Lung (tissue), 12 donors: ENCODE data around the gene CCDC89. TPM values are rescaled to one million over a fixed set of nuclear protein-coding genes. Genes with fewer than 3 reads are reported as not detected.

Experiments
- ATAC-seq: fragments of 200-7000 bp; cut with Tn5 transposase; one replicate; pipeline ENCODE4 v1.9.1; 2020; ENCODE audit warnings: moderate number of reproducible peaks; ENCODE audit not compliant: insufficient read depth, low FRiP score
- DNase-seq, 3 donors: peaks; one replicate each; pipeline ENCODE4 v3.0.0-alpha.2; 2013 to 2017
- H3K27ac ChIP-seq, 2 donors: one replicate each; pipeline ENCODE4 v1.5.1; 2013; ENCODE audit warnings: mild to moderate bottlenecking in 2 of 2, moderate library complexity in 2 of 2, control low read depth in 1 of 2, inconsistent platforms in 1 of 2, low read depth in 1 of 2, low read length in 1 of 2
- H3K27me3 ChIP-seq, 3 donors: one replicate each; pipeline ENCODE4 v1.5.1; 2013; ENCODE audit warnings: low read length in 2 of 3; ENCODE audit not compliant: control insufficient read depth in 3 of 3, insufficient read depth in 3 of 3
- H3K36me3 ChIP-seq, 4 donors: one replicate each; pipeline ENCODE4 v1.5.1; 2013; ENCODE audit warnings: low read length in 4 of 4, mild to moderate bottlenecking in 1 of 4, moderate library complexity in 1 of 4; ENCODE audit not compliant: control insufficient read depth in 4 of 4, insufficient read depth in 4 of 4
- H3K4me1 ChIP-seq, 5 donors: one replicate each; pipeline ENCODE4 v1.5.1; 2013; ENCODE audit warnings: low read length in 5 of 5, mild to moderate bottlenecking in 2 of 5, moderate library complexity in 1 of 5; ENCODE audit not compliant: control insufficient read depth in 5 of 5, insufficient read depth in 5 of 5
- H3K4me3 ChIP-seq: one replicate; pipeline ENCODE4 v1.5.1; 2013; ENCODE audit warnings: mild to moderate bottlenecking, control low read depth, moderate library complexity
- H3K9ac ChIP-seq, 2 donors: one replicate each; pipeline ENCODE4 v1.5.1; 2013; ENCODE audit warnings: low read length in 2 of 2, control low read depth in 1 of 2; ENCODE audit not compliant: insufficient read depth in 1 of 2
- H3K9me3 ChIP-seq, 4 donors: one replicate each; pipeline ENCODE4 v1.5.1; 2013; ENCODE audit warnings: low read length in 3 of 4, mild to moderate bottlenecking in 1 of 4, moderate library complexity in 1 of 4; ENCODE audit not compliant: control insufficient read depth in 4 of 4, insufficient read depth in 3 of 4
- CTCF ChIP-seq: IDR thresholded peaks from 2 replicates; pipeline ENCODE4 v1.5.1; 2012; ENCODE audit warnings: mild to moderate bottlenecking; ENCODE audit errors: control extremely low read depth, extremely low read depth
- WGBS, 2 donors: extraction: QIAGEN DNeasy Blood & Tissue Kit; methylation state at CpG; one replicate each; pipeline ENCODE4 v1.1.7; 2013; 5-methylcytosine and 5-hydroxymethylcytosine counted together
- polyA plus RNA-seq, 2 donors: library from polyadenylated mRNA; stranded (reverse); fragments of 200-250 nt; gene quantifications; one replicate each; pipeline ENCODE4 v1.2.1, GENCODE V29; 2013
- total RNA-seq, 2 donors: library from RNA; depleted of rRNA in 1 of 2; stranded (reverse); fragments of >200 nt in 1 of 2; gene quantifications; one replicate each; pipeline ENCODE4 v1.2.1, GENCODE V29; 2014 to 2021
- donor health status: control.
- donor health status: control.
- donor health status: Bipolar disorder and iron deficiency.
- donor health status: healthy.
- donor health status: DM: yes; HTN: yes; CAD: no.

The CCDC89 gene
- total and polyA plus RNA-seq, 4 donors, result 0.65 to 6.5 (median 3.1) TPM

- WGBS, 2 donors, result 93 to 96% methylated on average over 3 of the region's 3 CpGs
- H3K9me3 ChIP-seq, result no peaks in the 10 kb centered on the region
- H3K27me3 ChIP-seq, result no peaks in the 10 kb centered on the region
- H3K36me3 ChIP-seq, result no peaks in the 10 kb centered on the region
- peaks cover 0 to 25% (median 9%) of the 10 kb centered on the region in 5 donors for H3K4me1 ChIP-seq
- no peak overlapping the region for H3K27ac ChIP-seq
- no peak for TF ChIP-seq CTCF
- no peak for ATAC-seq
- H3K4me3 ChIP-seq, result no peak overlapping the region
- DNase-seq, result no peak
- no peak overlapping the region for H3K9ac ChIP-seq
Measured at GRCh38 chr11:85721191-85721590, 35.2 kb upstream of the CCDC89 start.

GRCh38 chr11:85718991-85719807 lies 33.2 kb upstream of the CCDC89 start:
- H3K4me1 ChIP-seq, result peaks cover 0 to 25% (median 6%) of the 10 kb centered on the region in 5 donors

GRCh38 chr11:85718126-85718943 lies 32.3 kb upstream of the CCDC89 start:
- peak overlapping the region in 1 of 2 donors; percentile 86 for H3K9ac ChIP-seq
- no peaks in the 10 kb centered on the region for H3K27me3 ChIP-seq
- TF ChIP-seq CTCF, result no peak
- H3K4me1 ChIP-seq, result peaks cover 0 to 25% (median 6%) of the 10 kb centered on the region in 5 donors
- ATAC-seq (no peak), DNase-seq (peak in 1 of 3 donors; percentile 52)
- WGBS, 2 donors, result 63 to 79% methylated on average over 7 of the region's 7 CpGs
- H3K27ac ChIP-seq, result peak overlapping the region; percentile 29 to 59
- peaks cover 0 to 6% (median 2%) of the 10 kb centered on the region in 4 donors for H3K36me3 ChIP-seq
- H3K9me3 ChIP-seq, result no peaks in the 10 kb centered on the region
- no peak overlapping the region for H3K4me3 ChIP-seq

More at GRCh38 chr11:85718991-85719807, 33.2 kb upstream of the CCDC89 start:
- peaks cover 0 to under 1% (median under 1%) of the 10 kb centered on the region in 4 donors for H3K36me3 ChIP-seq
- DNase-seq (peak; percentile 86 to 94 (median 89)), ATAC-seq (peak; percentile 77)
- no peaks in the 10 kb centered on the region for H3K9me3 ChIP-seq
- H3K27ac ChIP-seq, result peak overlapping the region; percentile 3 to 59
- peak overlapping the region in 1 of 2 donors; percentile 86 for H3K9ac ChIP-seq
- H3K4me3 ChIP-seq, result no peak overlapping the region
- no peaks in the 10 kb centered on the region for H3K27me3 ChIP-seq
- WGBS, 2 donors, result 58 to 78% methylated on average over 10 of the region's 10 CpGs
- no peak for TF ChIP-seq CTCF
